Measurements from ENCODE around the gene VRTN. TPM values are rescaled to one million over a fixed set of nuclear protein-coding genes. Genes with fewer than 3 reads are reported as not detected.
A peak's percentile ranks its signal among the peaks of the same experiment; 100 is the strongest.

Gene VRTN
- total RNA-seq, 1 experiment from 2014 or later = not detected

DNA sequence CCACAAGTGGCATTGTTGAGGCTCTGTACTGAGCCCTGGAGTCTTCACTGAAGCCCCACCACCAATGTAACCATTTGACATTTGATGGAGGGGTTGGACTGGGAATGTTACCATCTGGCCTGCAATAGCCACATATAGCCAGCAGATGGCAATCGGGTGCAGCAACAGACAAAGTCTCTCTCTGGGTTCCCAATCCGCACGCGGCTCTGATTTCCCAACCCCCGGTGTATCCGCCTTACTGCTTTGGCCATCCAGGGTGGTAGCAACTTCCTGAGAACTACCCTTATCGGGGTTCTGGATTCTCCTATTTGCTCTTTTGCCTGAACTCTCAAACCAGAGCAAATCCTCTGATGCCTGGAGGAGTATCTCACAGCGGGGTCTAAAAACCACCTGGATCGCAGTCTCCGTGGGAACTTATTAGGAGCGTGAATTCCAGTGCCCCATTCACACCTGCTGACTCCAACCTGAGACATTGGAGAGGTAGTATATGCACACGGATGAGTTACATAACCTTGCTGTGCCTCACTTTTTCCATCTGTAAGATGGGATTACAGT is 14.2 kb downstream of the VRTN start:
- intact Hi-C loops (cut with micrococcal nuclease) = loop anchor here (1.0 to 10.0 kb wide), 4 partner anchors 117 to 442 kb away; no protein-coding TSS in a partner anchor
- Mint-ChIP-seq H3K36me3 (ENCODE audit: insufficient read depth, unreplicated experiment) (no peaks in the 10 kb centered on the region), H3K4me3 (ENCODE audit: unreplicated experiment) (no peak overlapping the region), H3K27me3 (ENCODE audit: insufficient read depth, unreplicated experiment) (peaks cover 23% of the 10 kb centered on the region), H3K9me3 (ENCODE audit: unreplicated experiment) (no peaks in the 10 kb centered on the region), H3K27ac (ENCODE audit: low read depth, unreplicated experiment) (no peak overlapping the region), H3K4me1 (ENCODE audit: insufficient read depth, unreplicated experiment) (no peaks in the 10 kb centered on the region)
- ChIA-PET CTCF (interaction anchor here (0.7 to 1.4 kb wide), 4 partner anchors 12 to 116 kb away, joined by 3 to 6 read pairs (median 3); no protein-coding TSS in a partner anchor), POLR2A (no interaction called here)
- TF ChIP-seq, protein P1, sequence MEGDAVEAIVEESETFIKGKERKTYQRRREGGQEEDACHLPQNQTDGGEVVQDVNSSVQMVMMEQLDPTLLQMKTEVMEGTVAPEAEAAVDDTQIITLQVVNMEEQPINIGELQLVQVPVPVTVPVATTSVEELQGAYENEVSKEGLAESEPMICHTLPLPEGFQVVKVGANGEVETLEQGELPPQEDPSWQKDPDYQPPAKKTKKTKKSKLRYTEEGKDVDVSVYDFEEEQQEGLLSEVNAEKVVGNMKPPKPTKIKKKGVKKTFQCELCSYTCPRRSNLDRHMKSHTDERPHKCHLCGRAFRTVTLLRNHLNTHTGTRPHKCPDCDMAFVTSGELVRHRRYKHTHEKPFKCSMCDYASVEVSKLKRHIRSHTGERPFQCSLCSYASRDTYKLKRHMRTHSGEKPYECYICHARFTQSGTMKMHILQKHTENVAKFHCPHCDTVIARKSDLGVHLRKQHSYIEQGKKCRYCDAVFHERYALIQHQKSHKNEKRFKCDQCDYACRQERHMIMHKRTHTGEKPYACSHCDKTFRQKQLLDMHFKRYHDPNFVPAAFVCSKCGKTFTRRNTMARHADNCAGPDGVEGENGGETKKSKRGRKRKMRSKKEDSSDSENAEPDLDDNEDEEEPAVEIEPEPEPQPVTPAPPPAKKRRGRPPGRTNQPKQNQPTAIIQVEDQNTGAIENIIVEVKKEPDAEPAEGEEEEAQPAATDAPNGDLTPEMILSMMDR (IDR thresholded peaks at IDR 0.05; ENCODE audit: unreplicated experiment) = peak; percentile 82
- DNase-seq (ENCODE audit: unreplicated experiment) = peak; percentile 84
- BruUV-seq (replicated peaks) = no TSS peak

- no peak for DNase-seq (ENCODE audit: unreplicated experiment)
Observed at GRCh38 chr14:74364271-74364880, 16.1 kb downstream of the VRTN start.

DNA sequence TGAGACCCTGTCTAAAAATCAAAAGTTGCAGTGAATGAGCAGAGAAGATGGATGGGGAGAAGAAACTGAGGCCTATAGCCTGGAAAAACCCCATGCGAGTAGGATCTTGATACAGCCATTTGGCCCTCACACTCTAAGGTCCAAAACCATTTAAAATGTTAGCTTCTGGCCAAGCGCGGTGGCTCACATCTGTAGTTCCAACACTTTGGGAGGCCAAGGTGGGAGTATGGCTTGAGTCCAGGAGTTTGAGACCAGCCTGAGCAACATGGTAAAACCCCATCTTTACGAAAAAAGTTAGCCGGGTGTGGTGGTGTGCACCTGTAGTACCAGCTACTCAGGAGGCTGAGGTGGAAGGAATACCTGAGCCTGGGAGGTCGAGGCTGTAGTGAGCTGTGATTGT is 19.8 kb downstream of the VRTN start:
- no TSS peak for BruUV-seq (replicated peaks)
- Mint-ChIP-seq H3K4me3 (ENCODE audit: unreplicated experiment) (no peak overlapping the region), H3K36me3 (ENCODE audit: insufficient read depth, unreplicated experiment) (no peaks in the 10 kb centered on the region), H3K9me3 (ENCODE audit: unreplicated experiment) (no peaks in the 10 kb centered on the region), H3K4me1 (ENCODE audit: insufficient read depth, unreplicated experiment) (no peaks in the 10 kb centered on the region), H3K27ac (ENCODE audit: low read depth, unreplicated experiment) (no peak overlapping the region), H3K27me3 (ENCODE audit: insufficient read depth, unreplicated experiment) (peaks cover 20% of the 10 kb centered on the region)
- POLR2A ChIA-PET = no interaction called here
- CTCF ChIA-PET = interaction anchor here (0.6 kb wide), 1 partner anchor 13 kb away, joined by 4 read pairs; no protein-coding TSS in a partner anchor
- intact Hi-C loops (cut with micrococcal nuclease) = loop anchor here (10.0 kb wide), 1 partner anchor 237 kb away; no protein-coding TSS in a partner anchor
- no peak for DNase-seq (ENCODE audit: unreplicated experiment)
- TF ChIP-seq, protein P1 (IDR thresholded peaks at IDR 0.05; ENCODE audit: unreplicated experiment) = no peak

More at GRCh38 chr14:74364271-74364880, 16.1 kb downstream of the VRTN start:
- BruUV-seq (replicated peaks) = no TSS peak
- Mint-ChIP-seq H3K36me3 (ENCODE audit: insufficient read depth, unreplicated experiment) (no peaks in the 10 kb centered on the region), H3K4me1 (ENCODE audit: insufficient read depth, unreplicated experiment) (no peaks in the 10 kb centered on the region), H3K27ac (ENCODE audit: low read depth, unreplicated experiment) (no peak overlapping the region), H3K4me3 (ENCODE audit: unreplicated experiment) (no peak overlapping the region), H3K9me3 (ENCODE audit: unreplicated experiment) (no peaks in the 10 kb centered on the region), H3K27me3 (ENCODE audit: insufficient read depth, unreplicated experiment) (peaks cover 20% of the 10 kb centered on the region)
- TF ChIP-seq, protein P1 (IDR thresholded peaks at IDR 0.05; ENCODE audit: unreplicated experiment) = no peak
- ChIA-PET POLR2A (no interaction called here), CTCF (interaction anchor here (0.6 to 1.9 kb wide), 4 partner anchors 8 to 210 kb away, joined by 3 to 9 read pairs (median 4); no protein-coding TSS in a partner anchor)
- intact Hi-C loops (cut with micrococcal nuclease) = loop anchor here (10.0 kb wide), 1 partner anchor 240 kb away; no protein-coding TSS in a partner anchor

- Mint-ChIP-seq H3K36me3 (ENCODE audit: insufficient read depth, unreplicated experiment) (no peaks in the 10 kb centered on the region), H3K27me3 (ENCODE audit: insufficient read depth, unreplicated experiment) (peaks cover 19% of the 10 kb centered on the region), H3K9me3 (ENCODE audit: unreplicated experiment) (no peaks in the 10 kb centered on the region), H3K4me3 (ENCODE audit: unreplicated experiment) (no peak overlapping the region), H3K27ac (ENCODE audit: low read depth, unreplicated experiment) (no peak overlapping the region), H3K4me1 (ENCODE audit: insufficient read depth, unreplicated experiment) (no peaks in the 10 kb centered on the region)
- BruUV-seq (replicated peaks) = no TSS peak
- ChIA-PET POLR2A (no interaction called here), CTCF (interaction anchor here (0.6 kb wide), 1 partner anchor 13 kb away, joined by 4 read pairs; no protein-coding TSS in a partner anchor)
- DNase-seq (ENCODE audit: unreplicated experiment) = no peak
- TF ChIP-seq, protein P1 (IDR thresholded peaks at IDR 0.05; ENCODE audit: unreplicated experiment) = no peak
- intact Hi-C loops (cut with micrococcal nuclease) = loop anchor here (10.0 kb wide), 1 partner anchor 236 kb away; no protein-coding TSS in a partner anchor
Observed at GRCh38 chr14:74368441-74368840, 20.2 kb downstream of the VRTN start.
